H1 (cell line): ENCODE results near the gene MRTFB. TPM values are rescaled to one million over a fixed set of nuclear protein-coding genes. Genes with fewer than 3 reads are reported as not detected.

Experiments
- CTCF ChIA-PET: fragments of 300-600 bp; sonication (Branson Sonifier 250); formaldehyde crosslinking; loops from one replicate; lab custom pipeline; 2021; ENCODE audit not compliant: partially characterized antibody; lab: Charles Lee
- POLR2A ChIA-PET: fragments of 300-600 bp; sonication (Branson Sonifier 250); formaldehyde crosslinking; loops from one replicate; lab custom pipeline; 2021; ENCODE audit warnings: inconsistent platforms; ENCODE audit not compliant: partially characterized antibody; lab: Charles Lee
- DNase-seq, 2 experiments: peaks; one replicate each; pipeline versions ENCODE4 v3.0.0 to v3.0.0-alpha.2; 2010 to 2022; ENCODE audit warnings: low spot score in 2 of 2, low read depth in 1 of 2, mixed read lengths in 1 of 2
- FAIRE-seq: peaks from 2 replicates; lab custom pipeline; 2011; peaks lifted over from hg19 to GRCh38; lab: Jason Lieb, UNC
- H2AFZ ChIP-seq: 2 replicates; pipeline ENCODE4 v1.8.1; 2012; ENCODE audit warnings: low read length, inconsistent platforms
- H2AK5ac ChIP-seq: 2 replicates; pipeline ENCODE4 v1.6.1; 2013; ENCODE audit warnings: low read depth, low read length
- H2BK120ac ChIP-seq: replicated peaks from 2 replicates; pipeline ENCODE3; 2013; ENCODE audit warnings: low read depth, low read length, inconsistent platforms
- H2BK12ac ChIP-seq: 2 replicates; pipeline ENCODE4 v1.6.1; 2013; ENCODE audit warnings: low read depth, low read length
- H2BK15ac ChIP-seq: 2 replicates; pipeline ENCODE4 v1.6.1; 2013; ENCODE audit warnings: low read length
- H2BK20ac ChIP-seq: 2 replicates; pipeline ENCODE4 v1.6.1; 2013; ENCODE audit warnings: low read length
- H2BK5ac ChIP-seq: 2 replicates; pipeline ENCODE4 v1.6.1; 2013; ENCODE audit warnings: low read depth, low read length
- H3K14ac ChIP-seq: 2 replicates; pipeline ENCODE4 v1.6.1; 2013; ENCODE audit warnings: inconsistent platforms; ENCODE audit not compliant: insufficient read length
- H3K18ac ChIP-seq: 2 replicates; pipeline ENCODE4 v1.6.1; 2013; ENCODE audit warnings: low read length; ENCODE audit errors: extremely low read depth
- H3K23ac ChIP-seq: 2 replicates; pipeline ENCODE4 v1.6.1; 2013; ENCODE audit warnings: inconsistent platforms; ENCODE audit not compliant: insufficient read length
- H3K23me2 ChIP-seq: 2 replicates; pipeline ENCODE4 v1.6.1; 2013; ENCODE audit warnings: low read depth, low read length
- H3K27ac ChIP-seq: 2 replicates; pipeline ENCODE4 v1.6.1; 2011; ENCODE audit warnings: low read depth, low read length, inconsistent platforms
- H3K27me3 ChIP-seq, 4 experiments: replicated peaks in 1 of 4; 1 replicate in 1 of 4; 2 replicates in 3 of 4; pipeline versions ENCODE4 v1.6.1 to v1.8.1; 2011 to 2013; ENCODE audit warnings: low read length in 3 of 4, mild to moderate bottlenecking in 3 of 4, inconsistent platforms in 2 of 4, mixed read lengths in 2 of 4, moderate library complexity in 1 of 4; ENCODE audit not compliant: control insufficient read depth in 3 of 4, insufficient read depth in 3 of 4; ENCODE audit errors: extremely low read depth in 1 of 4
- H3K36me3 ChIP-seq, 4 experiments: 2 replicates each; pipeline versions ENCODE4 v1.6.1 to v1.8.1; 2011 to 2013; ENCODE audit warnings: mild to moderate bottlenecking in 4 of 4, low read length in 3 of 4, moderate library complexity in 2 of 4, control low read depth in 1 of 4, inconsistent platforms in 1 of 4; ENCODE audit not compliant: insufficient read depth in 4 of 4, control insufficient read depth in 2 of 4
- H3K4ac ChIP-seq: replicated peaks from 2 replicates; pipeline ENCODE3; 2013; ENCODE audit warnings: low read length, low read depth, mixed read lengths, inconsistent platforms; ENCODE audit not compliant: insufficient read length
- H3K4me1 ChIP-seq, 4 experiments: replicated peaks in 1 of 4; 1 replicate in 1 of 4; 2 replicates in 3 of 4; pipeline versions ENCODE4 v1.6.1 to v1.8.1; 2011 to 2013; ENCODE audit warnings: low read length in 3 of 4, inconsistent platforms in 2 of 4, mixed read lengths in 1 of 4; ENCODE audit not compliant: insufficient read depth in 4 of 4, control insufficient read depth in 3 of 4
- H3K4me2 ChIP-seq, 2 experiments: 2 replicates each; pipeline versions ENCODE4 v1.6.1 to v1.8.1; 2011 to 2013; ENCODE audit warnings: low read depth in 2 of 2, low read length in 2 of 2, control low read depth in 1 of 2, inconsistent platforms in 1 of 2, mild to moderate bottlenecking in 1 of 2; ENCODE audit not compliant: insufficient read depth in 1 of 2
- H3K4me3 ChIP-seq, 4 experiments: fragments of 200-600, 300-600 bp in 1 of 4; sonication (generic), shearing (Covaris generic), sonication (Bioruptor Twin) in 1 of 4; 2 replicates each; pipeline versions ENCODE4 v1.5.1 to v1.8.1; 2011 to 2016; ENCODE audit warnings: low read length in 4 of 4, low read depth in 3 of 4, control low read depth in 2 of 4, inconsistent platforms in 2 of 4, mild to moderate bottlenecking in 2 of 4, mixed read lengths in 1 of 4, moderate library complexity in 1 of 4; ENCODE audit not compliant: insufficient read depth in 2 of 4; ENCODE audit errors: extremely low read depth in 1 of 4
- H3K56ac ChIP-seq: replicated peaks from 2 replicates; pipeline ENCODE3; 2013; ENCODE audit warnings: low read depth, mild to moderate bottlenecking, mixed read lengths, low read length, inconsistent platforms; ENCODE audit not compliant: insufficient read length
- H3K79me1 ChIP-seq: 2 replicates; pipeline ENCODE4 v1.6.1; 2013; ENCODE audit warnings: low read depth, low read length, control low read depth
- H3K79me2 ChIP-seq, 2 experiments: 2 replicates each; pipeline versions ENCODE4 v1.6.1 to v1.8.1; 2012 to 2013; ENCODE audit warnings: low read length in 2 of 2, mild to moderate bottlenecking in 2 of 2, inconsistent platforms in 1 of 2; ENCODE audit not compliant: insufficient read depth in 2 of 2, control insufficient read depth in 1 of 2
- H3K9ac ChIP-seq, 4 experiments: replicated peaks in 1 of 4; 1 replicate in 1 of 4; 2 replicates in 3 of 4; pipeline versions ENCODE4 v1.6.1 to v1.8.1; 2011 to 2013; ENCODE audit warnings: low read depth in 3 of 4, low read length in 3 of 4, control low read depth in 2 of 4, mild to moderate bottlenecking in 2 of 4, moderate library complexity in 2 of 4, inconsistent platforms in 1 of 4; ENCODE audit errors: extremely low read depth in 1 of 4
- H3K9me3 ChIP-seq, 2 experiments: 2 replicates each; pipeline versions ENCODE4 v1.6.1 to v1.8.1; 2012 to 2013; ENCODE audit warnings: mild to moderate bottlenecking in 2 of 2, moderate library complexity in 2 of 2, control low read depth in 1 of 2, inconsistent platforms in 1 of 2, low read depth in 1 of 2, low read length in 1 of 2, mixed read lengths in 1 of 2; ENCODE audit not compliant: insufficient read depth in 2 of 2
- H4K20me1 ChIP-seq, 2 experiments: replicated peaks in 1 of 2; 2 replicates each; pipeline versions ENCODE3 to v1.8.1; 2011 to 2013; ENCODE audit warnings: inconsistent platforms in 2 of 2, low read length in 2 of 2, mild to moderate bottlenecking in 1 of 2; ENCODE audit not compliant: insufficient read depth in 2 of 2, control insufficient read depth in 1 of 2
- H4K5ac ChIP-seq: 2 replicates; pipeline ENCODE4 v1.6.1; 2013; ENCODE audit warnings: low read length, low read depth, mixed read lengths, inconsistent platforms; ENCODE audit not compliant: insufficient read length
- H4K8ac ChIP-seq: 2 replicates; pipeline ENCODE4 v1.8.0; 2013; ENCODE audit warnings: mild to moderate bottlenecking, moderate library complexity, low read length, inconsistent platforms; ENCODE audit not compliant: insufficient read depth; ENCODE audit errors: extremely low read depth
- H4K91ac ChIP-seq: replicated peaks from 2 replicates; pipeline ENCODE3; 2013; ENCODE audit warnings: low read length, mixed read lengths, inconsistent platforms; ENCODE audit not compliant: insufficient read length
- CBX5 ChIP-seq: fragments of 300-800, 300-1000 bp; sonication (generic); IDR thresholded peaks from 2 replicates; pipeline ENCODE4 v1.7.1; 2016; ENCODE audit warnings: antibody characterized with exemption, low read length, low read depth
- SIN3A ChIP-seq, 2 experiments: IDR thresholded peaks in 1 of 2; conservative IDR thresholded peaks in 1 of 2; 2 replicates each; pipeline ENCODE4 v1.6.1; 2011 to 2012; ENCODE audit warnings: low read length in 2 of 2, improper control_type of control experiment in 1 of 2, low read depth in 1 of 2, mild to moderate bottlenecking in 1 of 2
- WGBS, 2 experiments: shearing (Covaris generic) in 1 of 2; methylation state at CpG; one replicate each; pipeline versions ENCODE4 v1.1.6 to v1.1.7; 2013 to 2015; ENCODE audit warnings: low lambda C conversion rate in 2 of 2, mixed read lengths in 2 of 2, inconsistent platforms in 1 of 2, low coverage in 1 of 2, missing lambda C conversion rate in 1 of 2; ENCODE audit not compliant: insufficient replicate concordance in 2 of 2, insufficient coverage in 1 of 2, insufficient read length in 1 of 2; ENCODE audit errors: extremely low coverage in 1 of 2, missing lambda C conversion rate in 1 of 2; 5-methylcytosine and 5-hydroxymethylcytosine counted together
- polyA plus RNA-seq, 7 experiments: library from polyadenylated mRNA; depleted of rRNA in 3 of 7; stranded (reverse) in 5 of 7; unstranded in 2 of 7; fragments of >200 nt in 5 of 7; fragments of 200-250 nt in 2 of 7; gene quantifications; 1 replicate in 5 of 7; 2 replicates in 1 of 7; 4 replicates in 1 of 7; pipeline versions ENCODE4 v1.2.1 to v1.2.3, GENCODE V29; 2011 to 2013; ENCODE audit warnings: missing spikeins in 2 of 7, mixed read lengths in 2 of 7
- total RNA-seq: library from RNA; stranded (reverse); fragmentation: NEBNext Ultra II Directional; extraction: Animal tissue kit (Norgen Biotek cat#: 25700); gene quantifications from 2 replicates; pipeline ENCODE4 v1.2.1, GENCODE V29; 2021

The MRTFB gene
- total and polyA plus RNA-seq, 2 of the 8 experiments (the other 6 are each of a cell fraction or from before 2014, with no cell fraction given), result 13.5 to 34.9 TPM

- FAIRE-seq, result no peak
Observed at GRCh38 chr16:14061732-14062259, 9.3 kb upstream of the MRTFB start.

More at GRCh38 chr16:14061732-14062259, 9.3 kb upstream of the MRTFB start:
- WGBS, 2 experiments, result 91% methylated on average over 1 of the region's 1 CpG; no CpG with 5 or more reads in 1 of the 2 experiments
- Histone ChIP-seq H3K9ac (no peak overlapping the region), H2BK5ac (no peak overlapping the region), H3K4me2 (no peak overlapping the region), H3K14ac (no peak overlapping the region), H2AFZ (no peak overlapping the region), H2AK5ac (no peak overlapping the region), H3K79me2 (no peaks in the 10 kb centered on the region), H3K27ac (no peak overlapping the region), H4K20me1 (no peaks in the 10 kb centered on the region), H3K4me1 (no peaks in the 10 kb centered on the region), H3K4ac (no peak overlapping the region), H3K36me3 (no peaks in the 10 kb centered on the region), H3K27me3 (no peaks in the 10 kb centered on the region), H2BK120ac (no peak overlapping the region), H2BK12ac (no peak overlapping the region)
- no peak for DNase-seq
- POLR2A ChIA-PET, result interaction anchor here (0.6 to 1.8 kb wide), 4 partner anchors 8 to 28 kb away, joined by 3 to 6 read pairs (median 4); no protein-coding TSS in a partner anchor
- CTCF ChIA-PET, result interaction anchor here (0.8 to 1.5 kb wide), 7 partner anchors 8 to 234 kb away, joined by 3 to 5 read pairs (median 3); partner anchors contain the start of gene ERCC4
- no peak for TF ChIP-seq CBX5
- no peak for TF ChIP-seq SIN3A (conservative IDR thresholded peaks at IDR 0.05 in 1 of 2, IDR thresholded peaks at IDR 0.05 in 1 of 2; ENCODE audit: low read depth in 1 of 2, low read length in 2 of 2)
- TF ChIP-seq, all 59 proteins: peak for 0
- no peaks in the 10 kb centered on the region for H3K79me1 ChIP-seq
- no peak overlapping the region for H4K8ac ChIP-seq
- no peak overlapping the region for H3K18ac ChIP-seq
- H3K23me2 ChIP-seq, result no peaks in the 10 kb centered on the region
- no peak overlapping the region for H3K4me3 ChIP-seq
- no peak overlapping the region for H4K91ac ChIP-seq
- H3K9me3 ChIP-seq, result peaks cover 0 to 2% of the 10 kb centered on the region in 2 experiments; a peak in 1 of 4 replicates
- no peak overlapping the region for H3K23ac ChIP-seq
- no peak overlapping the region for H2BK15ac ChIP-seq
- no peak overlapping the region for H3K56ac ChIP-seq
- no peak overlapping the region for H2BK20ac ChIP-seq
- no peak overlapping the region for H4K5ac ChIP-seq
